Spleen (tissue), 11 donors: ENCODE measurements around the gene CEACAM3. TPM values are rescaled to one million over a fixed set of nuclear protein-coding genes. Genes with fewer than 3 reads are reported as not detected.
"Not testable (repeated sequence)": the region's sequence is repeated elsewhere in the genome, so short reads cannot be mapped to it uniquely, and the experiment has no call there.

ENCODE experiments used
- DNase-seq: peaks from one replicate; pipeline ENCODE4 v3.0.0-alpha.2; 2020
- H3K27ac ChIP-seq, 8 donors: fragments of 200-600 bp; sonication (generic) in 7 of 8; 1 replicate in 4 of 8; 2 replicates in 4 of 8; pipeline versions ENCODE4 v1.5.0 to v1.8.0; 2016 to 2021; ENCODE audit warnings: inconsistent platforms in 4 of 8, mild to moderate bottlenecking in 4 of 8, moderate library complexity in 1 of 8
- H3K27me3 ChIP-seq, 7 donors: fragments of 200-600 bp; sonication (generic) in 6 of 7; replicated peaks in 1 of 7; 1 replicate in 4 of 7; 2 replicates in 3 of 7; pipeline versions ENCODE4 v1.5.0 to v1.8.0; 2016 to 2021; ENCODE audit warnings: inconsistent platforms in 3 of 7, mild to moderate bottlenecking in 1 of 7
- H3K36me3 ChIP-seq, 6 donors: fragments of 200-600 bp; sonication (generic) in 5 of 6; 1 replicate in 4 of 6; 2 replicates in 2 of 6; pipeline versions ENCODE4 v1.5.0 to v1.8.0; 2016 to 2021; ENCODE audit warnings: inconsistent platforms in 2 of 6
- H3K4me1 ChIP-seq, 6 donors: fragments of 200-600 bp; sonication (generic) in 5 of 6; 1 replicate in 3 of 6; 2 replicates in 3 of 6; pipeline versions ENCODE4 v1.5.0 to v1.8.0; 2016 to 2021; ENCODE audit warnings: inconsistent platforms in 3 of 6
- H3K4me3 ChIP-seq, 8 donors: fragments of 200-600 bp; sonication (generic) in 7 of 8; 1 replicate in 4 of 8; 2 replicates in 4 of 8; pipeline versions ENCODE4 v1.5.0 to v1.8.0; 2016 to 2021; ENCODE audit warnings: inconsistent platforms in 4 of 8, mild to moderate bottlenecking in 4 of 8, moderate library complexity in 2 of 8
- H3K9me3 ChIP-seq, 8 donors: fragments of 200-600 bp; sonication (generic) in 7 of 8; 1 replicate in 4 of 8; 2 replicates in 4 of 8; pipeline versions ENCODE4 v1.5.0 to v1.8.0; 2016 to 2021; ENCODE audit warnings: inconsistent platforms in 4 of 8
- POLR2A ChIP-seq, 3 donors: fragments of 450-650 bp; IDR thresholded peaks; one replicate each; pipeline ENCODE4 v1.5.1; 2017; ENCODE audit warnings: antibody characterized with exemption in 3 of 3, mild to moderate bottlenecking in 1 of 3
- POLR2AphosphoS5 ChIP-seq, 3 donors: sonication (generic); formaldehyde crosslinking; IDR thresholded peaks; one replicate each; pipeline ENCODE4 v1.5.1; 2017; ENCODE audit warnings: antibody characterized with exemption in 3 of 3
- WGBS, 5 donors: extraction: QIAGEN DNeasy Blood & Tissue Kit in 3 of 5; methylation state at CpG; one replicate each; pipeline versions ENCODE4 v1.1.5 to v1.1.7; 2013 to 2018; 5-methylcytosine and 5-hydroxymethylcytosine counted together
- intact Hi-C: fragments of 100-400 bp; cut with DNase I; formaldehyde crosslinking; loops from one replicate; pipeline ENCODE4 v1.15.0; 2023; ENCODE audit warnings: low total_unique reads
- polyA plus RNA-seq, 3 donors: library from polyadenylated mRNA; stranded (reverse); fragments of 200-250 nt; gene quantifications; one replicate each; pipeline ENCODE4 v1.2.1, GENCODE V29; 2013
- total RNA-seq, 7 donors: library from RNA; depleted of rRNA in 3 of 7; stranded (reverse); fragments of >200 nt in 3 of 7; fragmentation: NEBNext Ultra II Directional in 4 of 7; extraction: Animal tissue kit (Norgen Biotek cat#: 25700) in 4 of 7; gene quantifications; one replicate each; pipeline versions ENCODE4 v1.1.0 to v1.2.1, GENCODE V29; 2016 to 2021
- TF ChIP-seq, protein P1 (sequence below), 11 experiments: fragments of 200-600 bp in 7 of 11; fragments of 450-650 bp in 4 of 11; sonication (generic) in 4 of 11; IDR thresholded peaks in 8 of 11; conservative IDR thresholded peaks in 3 of 11; 1 replicate in 7 of 11; 2 replicates in 4 of 11; pipeline versions ENCODE4 v1.4.0 to v1.8.0; 2016 to 2021; ENCODE audit warnings: antibody characterized with exemption in 11 of 11, inconsistent platforms in 4 of 11, mild to moderate bottlenecking in 1 of 11
- donor health status: healthy with polysubstance abuse.
- donor health status: DM: no; HTN: no; CAD: no; lungs with moderate emphysema.
- donor health status: DM: no; HTN: no; CAD: no.
- donor health status: Bipolar disorder and iron deficiency.
- donor health status: healthy.
- donor health status: DM: no; HTN: no; CAD: no.
- donor health status: DM: yes; HTN: yes; CAD: no.

CEACAM3 gene
- total and polyA plus RNA-seq, 10 donors, result 0.55 to 31.9 (median 10.1) TPM

DNA sequence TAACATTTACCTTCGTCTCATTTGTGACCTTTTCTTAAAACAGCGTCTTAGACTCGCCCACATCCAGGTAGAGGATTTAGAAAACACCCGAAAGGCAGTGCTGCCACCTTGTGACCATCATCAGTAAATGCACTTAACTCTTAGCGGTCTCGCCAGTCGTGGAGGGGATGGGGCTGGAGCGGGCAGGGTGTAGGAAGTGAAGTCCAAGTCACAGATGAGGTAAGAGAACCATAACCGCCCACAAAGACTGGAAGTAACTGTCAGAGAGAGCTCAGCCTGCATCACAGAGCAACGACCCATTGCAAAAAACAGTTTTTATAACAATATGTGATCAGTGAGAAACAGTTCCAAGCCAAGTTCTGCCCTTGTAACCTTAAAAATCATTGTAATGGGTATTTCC, 10.7 kb upstream of the CEACAM3 start:
- Histone ChIP-seq H3K4me3 (peak overlapping the region in 1 of 8 donors; percentile 33), H3K27ac (peak overlapping the region in 5 of 8 donors; percentile 15 to 64 (median 51)), H3K9me3 (no peaks in the 10 kb centered on the region), H3K27me3 (peaks cover 0 to 64% (median 7%) of the 10 kb centered on the region in 7 donors), H3K36me3 (no peaks in the 10 kb centered on the region), H3K4me1 (peaks cover 0 to 37% (median 25%) of the 10 kb centered on the region in 6 donors)
- no peak for TF ChIP-seq POLR2A (IDR thresholded peaks at IDR 0.05)
- TF ChIP-seq, protein P1, sequence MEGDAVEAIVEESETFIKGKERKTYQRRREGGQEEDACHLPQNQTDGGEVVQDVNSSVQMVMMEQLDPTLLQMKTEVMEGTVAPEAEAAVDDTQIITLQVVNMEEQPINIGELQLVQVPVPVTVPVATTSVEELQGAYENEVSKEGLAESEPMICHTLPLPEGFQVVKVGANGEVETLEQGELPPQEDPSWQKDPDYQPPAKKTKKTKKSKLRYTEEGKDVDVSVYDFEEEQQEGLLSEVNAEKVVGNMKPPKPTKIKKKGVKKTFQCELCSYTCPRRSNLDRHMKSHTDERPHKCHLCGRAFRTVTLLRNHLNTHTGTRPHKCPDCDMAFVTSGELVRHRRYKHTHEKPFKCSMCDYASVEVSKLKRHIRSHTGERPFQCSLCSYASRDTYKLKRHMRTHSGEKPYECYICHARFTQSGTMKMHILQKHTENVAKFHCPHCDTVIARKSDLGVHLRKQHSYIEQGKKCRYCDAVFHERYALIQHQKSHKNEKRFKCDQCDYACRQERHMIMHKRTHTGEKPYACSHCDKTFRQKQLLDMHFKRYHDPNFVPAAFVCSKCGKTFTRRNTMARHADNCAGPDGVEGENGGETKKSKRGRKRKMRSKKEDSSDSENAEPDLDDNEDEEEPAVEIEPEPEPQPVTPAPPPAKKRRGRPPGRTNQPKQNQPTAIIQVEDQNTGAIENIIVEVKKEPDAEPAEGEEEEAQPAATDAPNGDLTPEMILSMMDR (IDR thresholded peaks at IDR 0.05 in 8 of 11, conservative IDR thresholded peaks at IDR 0.05 in 3 of 11), result peak; percentile 66 to 89 (median 77)
- intact Hi-C loops, result loop anchor here (5.0 kb wide), 1 partner anchor 33 kb away; no protein-coding TSS in a partner anchor
- peak; percentile 84 for DNase-seq
- 0 to 2% (median 1%) methylated on average over 10 of the region's 10 CpGs for WGBS, 5 donors

- Histone ChIP-seq H3K9me3 (no peaks in the 10 kb centered on the region), H3K4me3 (no peak overlapping the region), H3K27me3 (peaks cover 0 to 70% (median 7%) of the 10 kb centered on the region in 7 donors), H3K36me3 (no peaks in the 10 kb centered on the region), H3K27ac (no peak overlapping the region), H3K4me1 (peaks cover 0 to 37% (median 25%) of the 10 kb centered on the region in 6 donors)
- TF ChIP-seq, protein P1 (IDR thresholded peaks at IDR 0.05 in 8 of 11, conservative IDR thresholded peaks at IDR 0.05 in 3 of 11), result no peak
- TF ChIP-seq POLR2AphosphoS5 (IDR thresholded peaks at IDR 0.05) (no peak), POLR2A (IDR thresholded peaks at IDR 0.05) (no peak)
- no peak for DNase-seq
- intact Hi-C loops, result loop anchor here (5.0 kb wide), 1 partner anchor 35 kb away; no protein-coding TSS in a partner anchor
- WGBS, 5 donors, result 65 to 78% (median 72%) methylated on average over 7 of the region's 7 CpGs
These were observed 9.3 kb upstream of the CEACAM3 start for GRCh38 chr19:41787055-41787454.

DNA sequence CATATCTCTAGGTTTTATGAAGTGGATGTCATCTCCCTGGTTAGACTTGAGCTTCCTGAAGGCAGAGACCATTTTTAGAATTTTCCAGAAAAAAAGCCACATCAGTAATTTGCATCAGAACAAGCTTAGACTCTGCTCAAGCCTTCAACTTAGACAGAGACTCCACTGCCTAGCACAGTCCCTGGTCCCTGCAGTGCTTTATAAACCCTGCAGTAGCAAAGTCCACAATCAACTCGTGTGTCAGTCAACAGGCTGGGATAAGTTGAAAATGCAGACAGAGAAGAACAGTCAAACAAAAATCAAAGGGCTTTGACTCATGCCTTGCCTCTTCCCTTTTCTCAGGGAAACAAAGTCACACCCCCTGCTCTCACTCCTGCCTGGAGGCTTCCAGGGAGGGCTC, 7.9 kb upstream of the CEACAM3 start:
- no CpG with 5 or more reads among the region's 1 CpG for WGBS, 5 donors
- not testable (repeated sequence) for H3K36me3 ChIP-seq, H3K27ac ChIP-seq, H3K9me3 ChIP-seq, H3K4me3 ChIP-seq, DNase-seq
- Histone ChIP-seq H3K4me1 (peaks cover 0 to 42% (median 25%) of the 10 kb centered on the region in 6 donors), H3K27me3 (peaks cover 0 to 69% (median 7%) of the 10 kb centered on the region in 7 donors)
- intact Hi-C loops, result loop anchor here (5.0 kb wide), 1 partner anchor 36 kb away; no protein-coding TSS in a partner anchor

- intact Hi-C loops, result loop anchor here (5.0 kb wide), 1 partner anchor 37 kb away; no protein-coding TSS in a partner anchor
- not testable (repeated sequence) for H3K36me3 ChIP-seq, H3K27ac ChIP-seq, H3K4me3 ChIP-seq, DNase-seq, H3K9me3 ChIP-seq
- Histone ChIP-seq H3K4me1 (peaks cover 0 to 39% (median 21%) of the 10 kb centered on the region in 6 donors), H3K27me3 (peaks cover 0 to 71% (median 7%) of the 10 kb centered on the region in 7 donors)
- WGBS, 5 donors, result 83 to 99% (median 93%) methylated on average over 3 to 5 of the region's 5 CpGs
These were observed 7.3 kb upstream of the CEACAM3 start for GRCh38 chr19:41789053-41789452.

- TF ChIP-seq POLR2A (IDR thresholded peaks at IDR 0.05), result no peak
- no peak for TF ChIP-seq POLR2AphosphoS5 (IDR thresholded peaks at IDR 0.05)
- TF ChIP-seq, protein P1 (IDR thresholded peaks at IDR 0.05 in 8 of 11, conservative IDR thresholded peaks at IDR 0.05 in 3 of 11), result peak; percentile 26 to 85 (median 62)
- intact Hi-C loops, result no loop called here
- H3K27ac ChIP-seq, result no peak overlapping the region
- H3K36me3 ChIP-seq, result no peaks in the 10 kb centered on the region
- DNase-seq, result peak; percentile 90
- H3K4me1 ChIP-seq, result peaks cover 0 to 33% (median 8%) of the 10 kb centered on the region in 6 donors
- no peaks in the 10 kb centered on the region for H3K9me3 ChIP-seq
- WGBS, 5 donors, result 27 to 34% (median 32%) methylated on average over 22 of the region's 22 CpGs
- H3K27me3 ChIP-seq, result peaks cover 0 to 68% (median 8%) of the 10 kb centered on the region in 7 donors
- no peak overlapping the region for H3K4me3 ChIP-seq
These were observed 3.6 kb upstream of the CEACAM3 start for GRCh38 chr19:41792513-41793413.
